Measurements from ENCODE around the gene ENTPD2.

DNA sequence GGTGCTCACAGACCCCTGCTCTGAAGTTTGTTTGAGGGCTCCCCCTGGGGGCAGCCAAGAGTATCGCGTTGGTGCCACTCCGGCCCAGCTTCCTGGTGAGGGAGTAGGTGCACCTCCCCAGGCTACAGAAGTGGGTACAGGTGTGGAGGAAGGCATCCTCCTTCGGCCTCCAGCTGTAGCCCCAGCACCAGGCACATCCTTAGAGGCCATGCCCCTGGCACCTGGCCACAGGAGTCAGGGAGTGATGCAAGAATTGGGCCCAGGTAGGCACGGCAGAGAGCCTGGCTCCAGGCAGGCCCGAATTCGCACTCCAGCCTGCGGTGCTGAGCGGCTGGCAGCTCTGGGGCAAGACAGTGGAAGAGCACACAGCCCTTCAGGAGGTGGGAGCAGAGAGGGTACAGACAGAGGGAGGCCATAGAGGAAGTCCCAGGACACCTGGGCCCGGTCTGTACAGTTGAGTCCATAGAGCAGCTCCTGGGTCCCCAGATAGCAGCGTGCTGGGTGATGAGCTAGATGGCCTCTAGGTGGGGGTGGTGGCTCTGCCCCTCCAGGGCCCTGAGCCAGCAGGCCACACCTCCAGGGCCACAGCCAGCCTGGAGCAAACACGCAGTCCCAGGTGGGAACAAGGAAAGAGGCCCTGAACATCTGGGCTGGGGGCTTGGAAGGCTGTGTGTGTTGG is 14.1 kb upstream of the ENTPD2 start:
- TF ChIP-seq, protein P1, sequence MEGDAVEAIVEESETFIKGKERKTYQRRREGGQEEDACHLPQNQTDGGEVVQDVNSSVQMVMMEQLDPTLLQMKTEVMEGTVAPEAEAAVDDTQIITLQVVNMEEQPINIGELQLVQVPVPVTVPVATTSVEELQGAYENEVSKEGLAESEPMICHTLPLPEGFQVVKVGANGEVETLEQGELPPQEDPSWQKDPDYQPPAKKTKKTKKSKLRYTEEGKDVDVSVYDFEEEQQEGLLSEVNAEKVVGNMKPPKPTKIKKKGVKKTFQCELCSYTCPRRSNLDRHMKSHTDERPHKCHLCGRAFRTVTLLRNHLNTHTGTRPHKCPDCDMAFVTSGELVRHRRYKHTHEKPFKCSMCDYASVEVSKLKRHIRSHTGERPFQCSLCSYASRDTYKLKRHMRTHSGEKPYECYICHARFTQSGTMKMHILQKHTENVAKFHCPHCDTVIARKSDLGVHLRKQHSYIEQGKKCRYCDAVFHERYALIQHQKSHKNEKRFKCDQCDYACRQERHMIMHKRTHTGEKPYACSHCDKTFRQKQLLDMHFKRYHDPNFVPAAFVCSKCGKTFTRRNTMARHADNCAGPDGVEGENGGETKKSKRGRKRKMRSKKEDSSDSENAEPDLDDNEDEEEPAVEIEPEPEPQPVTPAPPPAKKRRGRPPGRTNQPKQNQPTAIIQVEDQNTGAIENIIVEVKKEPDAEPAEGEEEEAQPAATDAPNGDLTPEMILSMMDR (IDR thresholded peaks at IDR 0.05) = peak; percentile 56 to 81 (median 73)
- TF ChIP-seq POLR2A (IDR thresholded peaks at IDR 0.05) = no peak

Measured in adrenal gland (tissue), 5 donors.